GM19324 (cell line): ENCODE measurements around the gene TGFBR3.
"Not testable (repeated sequence)": the region's sequence is repeated elsewhere in the genome, so short reads cannot be mapped to it uniquely, and the experiment has no call there.

Experiments used
- ATAC-seq: cut with Tn5 transposase; IDR thresholded peaks from one replicate; pipeline ENCODE4 v1.9.1; 2021; ENCODE audit warnings: mild to moderate bottlenecking, moderate library complexity; ENCODE audit not compliant: unreplicated experiment, low FRiP score

The TGFBR3 gene

DNA sequence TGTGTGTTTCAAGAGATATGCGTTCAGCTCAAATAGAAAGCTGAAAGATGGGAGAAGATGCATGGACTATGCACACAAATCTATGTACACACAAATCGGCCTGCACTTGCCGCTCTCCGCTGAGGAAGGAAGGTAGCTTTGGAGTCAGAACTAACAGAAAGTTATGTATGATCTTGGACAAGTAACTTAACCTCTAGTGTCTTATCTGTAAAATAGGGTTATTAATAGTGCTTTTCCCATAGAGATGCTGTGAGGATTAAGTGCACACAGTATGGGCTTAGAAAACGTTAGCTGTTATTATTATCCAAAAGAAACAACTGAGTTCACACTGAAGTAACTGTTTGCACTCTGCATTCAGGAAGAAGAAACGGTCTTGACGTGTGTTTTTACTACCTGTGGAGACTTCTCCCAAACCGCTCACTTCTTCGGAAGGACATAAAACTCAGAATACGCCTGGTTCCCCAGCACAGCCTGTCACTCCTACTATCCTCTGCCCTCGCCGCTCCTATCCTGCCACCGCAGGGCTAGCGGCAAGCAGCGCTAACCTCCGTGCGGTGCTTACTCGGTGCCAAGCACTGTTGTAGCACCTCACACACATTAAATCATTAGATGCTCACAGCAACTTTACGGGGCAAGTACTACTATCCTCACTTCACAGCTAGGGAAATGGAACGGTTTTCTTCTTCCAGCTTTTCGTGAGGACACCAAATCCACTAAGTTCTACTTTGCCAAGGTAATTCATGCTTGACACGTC, 1.3 kb downstream of the TGFBR3 start:
- ATAC-seq = no peak

DNA sequence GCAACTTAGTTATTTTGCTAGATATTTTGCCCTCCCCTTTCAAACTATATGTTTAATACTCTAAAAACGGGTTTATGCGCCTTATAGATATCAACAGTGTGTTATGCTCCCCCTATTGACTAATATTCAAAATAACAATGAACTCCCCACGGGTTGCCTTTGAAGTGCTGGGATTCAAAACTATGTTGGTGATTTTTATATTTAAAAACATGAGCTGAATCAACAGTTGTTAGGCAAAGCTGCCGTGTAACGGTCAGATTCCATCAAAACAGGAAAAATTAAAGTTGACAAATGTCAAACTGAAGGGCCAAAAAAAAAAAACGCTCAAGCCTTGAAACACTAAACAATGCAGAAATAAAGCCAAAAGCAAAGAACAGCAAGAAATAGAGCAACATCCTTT, 2.5 kb downstream of the TGFBR3 start:
- no peak for ATAC-seq

DNA sequence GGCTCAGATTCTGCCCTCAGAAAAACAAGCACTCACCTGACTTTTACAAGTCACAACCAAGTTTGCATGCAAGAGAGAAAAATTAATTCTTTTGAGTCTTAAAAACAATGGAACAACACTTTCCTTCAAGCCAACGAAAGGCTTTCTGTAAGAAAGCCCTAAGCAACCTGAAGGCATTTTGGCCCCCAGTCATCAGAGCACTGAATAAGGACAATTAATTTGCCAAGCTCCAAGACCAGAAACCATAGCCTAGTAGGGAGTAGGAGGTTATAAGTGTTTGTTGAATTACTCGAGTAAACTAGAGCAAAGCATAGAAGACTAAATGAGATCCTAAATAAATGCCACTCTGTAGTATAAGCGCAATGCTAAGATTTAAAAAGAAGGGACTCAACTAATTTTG, 4.7 kb downstream of the TGFBR3 start:
- ATAC-seq = no peak

DNA sequence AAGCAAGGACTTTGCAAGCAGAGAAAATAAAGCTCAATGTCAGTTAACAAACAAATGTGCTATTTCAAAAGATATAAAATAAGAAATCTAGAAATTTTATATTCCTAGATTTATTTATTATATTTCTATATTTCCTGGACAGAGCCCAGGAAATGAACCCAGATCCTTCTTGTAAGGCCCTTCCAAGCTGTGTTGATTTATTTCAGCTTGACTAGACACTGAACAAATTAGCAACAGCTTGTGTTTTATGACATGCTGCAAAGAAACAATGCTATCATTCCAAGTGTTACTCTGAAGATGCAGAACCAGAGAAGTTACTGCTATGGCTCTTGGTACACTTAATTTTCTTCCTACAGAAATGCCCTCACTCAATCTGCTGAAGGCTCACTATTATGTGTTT, 6.2 kb downstream of the TGFBR3 start:
- ATAC-seq = no peak

DNA sequence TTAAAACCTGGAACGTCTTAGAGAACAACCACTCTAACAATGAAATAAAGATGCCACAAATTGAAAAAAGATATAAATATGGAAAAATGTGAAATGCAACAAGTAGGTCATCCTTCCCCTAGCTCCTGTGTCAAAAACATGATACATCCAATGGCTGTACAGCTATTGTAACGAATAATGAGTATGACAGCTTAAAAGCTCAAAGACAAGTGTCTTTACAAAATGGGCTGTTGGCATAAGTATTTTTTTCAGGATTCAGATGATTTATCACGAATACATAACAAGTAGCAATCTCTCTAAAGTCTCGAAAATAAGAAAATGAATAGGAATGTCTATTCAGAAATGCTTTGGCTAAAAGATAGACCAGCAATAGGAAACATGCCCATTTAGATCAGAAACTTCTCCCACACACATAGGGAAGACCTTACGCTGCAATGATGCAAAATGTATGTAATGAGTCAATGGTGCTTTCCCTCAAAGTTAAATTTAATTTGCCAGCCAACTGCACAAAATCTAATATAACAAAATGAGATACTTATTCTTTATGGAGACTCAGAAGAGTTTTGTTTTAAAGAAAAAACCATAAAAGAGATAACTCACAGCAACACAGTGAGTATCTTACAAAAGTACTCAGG, 8.3 kb downstream of the TGFBR3 start:
- ATAC-seq = no peak

DNA sequence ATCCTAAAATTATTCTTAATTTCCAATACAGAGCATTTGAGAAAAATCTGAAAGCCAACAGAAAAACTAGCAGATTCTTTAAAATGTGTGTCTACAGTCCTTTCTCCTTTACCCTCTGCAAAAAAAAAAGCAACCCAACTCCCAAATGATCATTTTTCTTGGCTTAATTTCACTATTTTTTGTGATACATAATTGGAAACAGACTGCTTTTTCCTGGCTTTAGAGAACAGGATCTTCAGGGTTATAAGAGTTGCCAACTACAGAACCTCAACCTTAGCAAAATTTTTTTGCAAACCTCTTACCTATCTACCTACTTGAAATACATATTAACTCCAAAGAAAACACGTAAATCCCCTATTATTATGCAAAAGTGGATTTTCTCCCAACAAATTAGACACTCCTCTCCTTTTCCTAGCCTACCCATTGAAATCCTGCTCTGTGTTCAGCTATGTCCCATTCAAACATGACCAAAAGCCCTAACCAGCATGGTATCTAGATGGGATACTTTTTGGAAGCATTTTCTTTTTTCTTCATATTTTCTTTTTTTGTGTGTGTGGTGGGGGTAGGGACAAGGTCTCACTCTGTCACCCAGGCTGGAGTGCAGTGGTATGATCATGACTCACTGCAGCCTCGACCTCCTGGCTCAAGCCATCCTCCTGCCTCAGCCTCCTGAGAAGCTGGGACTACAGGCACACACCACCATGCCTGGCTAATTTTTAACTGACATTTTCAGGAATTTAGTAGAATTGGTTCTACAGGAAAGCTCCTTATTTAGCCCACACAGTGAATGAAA, 9.0 kb downstream of the TGFBR3 start:
- ATAC-seq = no peak

DNA sequence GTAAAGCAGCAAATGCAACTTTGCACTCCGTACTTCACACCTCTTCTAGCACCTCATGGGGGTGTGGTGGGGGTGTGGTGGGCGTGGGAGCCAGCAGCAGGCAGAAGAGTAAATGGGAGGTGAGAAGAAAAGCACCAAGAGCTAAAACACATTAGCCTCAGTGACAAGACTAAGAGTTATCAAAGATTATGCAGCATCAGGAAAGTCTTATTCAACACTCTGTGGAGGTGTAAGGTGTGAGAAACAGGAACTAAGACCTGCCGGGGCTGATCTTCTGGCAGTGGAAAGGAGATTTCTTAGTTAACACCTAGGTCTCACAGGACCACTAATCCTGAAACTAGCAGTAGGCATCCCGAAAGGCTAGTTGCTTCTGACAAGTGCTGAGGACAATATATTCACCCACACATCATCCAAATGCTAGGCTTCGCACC, 9.9 kb downstream of the TGFBR3 start:
- peak; percentile 91 for ATAC-seq

DNA sequence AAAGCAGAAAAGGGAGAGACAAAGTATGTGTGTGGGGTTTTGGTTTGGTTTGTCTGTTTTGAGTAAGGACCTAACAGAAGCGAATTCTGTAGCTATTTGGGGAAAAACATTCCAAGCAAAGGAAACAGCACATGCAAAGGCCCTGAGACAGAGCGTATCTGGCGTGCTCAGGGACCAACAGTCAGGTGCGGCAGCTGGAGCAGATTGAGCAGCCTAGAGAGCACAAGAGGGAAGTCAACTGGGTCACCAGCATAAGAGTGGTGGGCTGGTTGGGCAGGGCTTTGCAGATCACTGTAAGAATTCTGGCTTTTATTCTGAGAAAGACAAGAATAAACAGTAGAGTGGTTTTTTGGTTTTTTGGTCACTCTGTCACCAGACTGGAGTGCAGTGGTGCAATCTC, 11.8 kb downstream of the TGFBR3 start:
- no peak for ATAC-seq

DNA sequence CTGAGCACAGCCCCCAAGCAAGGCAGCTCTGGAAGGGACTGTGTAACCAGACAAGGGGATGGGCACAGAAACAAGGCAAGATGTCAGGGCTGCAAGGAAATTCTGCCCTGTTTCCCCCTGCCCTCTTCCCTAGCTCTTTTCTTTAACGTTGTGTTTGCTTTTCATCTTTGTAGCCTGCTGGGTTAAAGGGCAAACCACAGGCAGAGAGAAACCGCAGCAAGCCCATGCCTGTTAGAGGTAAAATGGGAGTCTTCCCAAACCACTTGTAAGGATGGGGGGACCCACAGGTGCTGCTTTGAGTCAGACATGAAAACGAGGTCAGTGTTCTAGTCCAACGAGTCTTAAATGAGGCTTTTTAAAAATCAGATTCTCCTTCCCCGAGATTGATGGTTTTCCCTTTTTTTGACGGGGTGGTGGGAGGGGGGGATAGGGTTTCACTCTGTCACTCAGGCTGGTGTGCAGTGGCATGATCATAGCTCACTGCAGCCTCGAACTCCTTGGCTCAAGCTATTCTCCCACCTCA, 13.3 kb downstream of the TGFBR3 start:
- no peak for ATAC-seq

DNA sequence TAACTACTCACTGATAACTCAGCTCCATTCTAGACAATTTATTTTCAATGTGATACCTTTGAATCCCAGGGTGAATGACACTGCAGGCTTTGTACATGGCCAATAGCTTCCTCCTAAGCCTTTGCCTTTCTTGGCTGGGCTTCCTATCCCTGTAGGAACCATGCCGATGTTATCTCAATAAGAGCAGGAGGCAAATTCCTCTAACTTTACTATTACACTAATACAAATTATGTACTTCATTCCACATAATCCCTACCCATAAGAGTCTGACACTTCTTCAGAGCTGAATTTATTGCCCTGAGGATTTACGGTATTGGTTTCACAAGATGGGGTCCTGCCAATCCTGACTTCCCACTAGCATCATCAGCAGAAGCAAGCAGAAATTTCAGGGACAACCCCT, 14.0 kb downstream of the TGFBR3 start:
- ATAC-seq = no peak

DNA sequence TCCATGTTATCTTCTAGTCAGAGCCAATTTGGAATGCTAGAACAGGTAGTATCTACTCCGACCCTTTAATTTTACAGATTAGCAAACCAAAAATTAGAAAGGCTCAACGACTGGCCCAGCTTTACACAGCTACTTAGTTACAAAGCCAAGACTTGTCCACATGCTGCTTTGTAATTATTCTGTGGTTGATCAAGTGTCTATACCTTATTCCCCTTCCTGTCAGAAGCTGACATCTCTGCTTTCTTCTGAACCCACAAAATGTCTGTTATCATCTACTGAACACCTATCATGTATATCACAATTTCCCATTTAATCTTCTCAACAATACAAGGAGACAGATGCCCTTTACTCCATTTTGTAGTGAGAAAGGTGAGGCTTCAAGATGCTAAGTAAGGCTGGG, 15.6 kb downstream of the TGFBR3 start:
- no peak for ATAC-seq

DNA sequence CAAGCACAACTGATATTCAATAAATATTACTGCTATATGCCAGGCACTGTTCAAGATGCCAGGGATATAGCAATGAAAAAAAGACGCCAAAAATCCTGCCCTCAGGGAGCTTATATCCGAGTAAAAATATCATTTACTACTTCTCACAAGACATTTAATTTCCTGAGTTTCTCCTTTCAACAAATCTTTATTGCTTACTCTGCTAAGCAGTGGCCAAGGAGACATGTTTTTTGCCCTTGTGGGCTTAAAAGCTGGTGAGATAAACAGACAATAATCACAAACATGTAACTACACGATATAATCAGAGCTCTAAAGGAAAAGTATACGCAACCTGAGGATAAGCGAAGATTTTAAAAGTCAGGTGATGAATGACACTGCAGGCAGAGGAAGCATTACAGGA, 19.5 kb downstream of the TGFBR3 start:
- no peak for ATAC-seq

DNA sequence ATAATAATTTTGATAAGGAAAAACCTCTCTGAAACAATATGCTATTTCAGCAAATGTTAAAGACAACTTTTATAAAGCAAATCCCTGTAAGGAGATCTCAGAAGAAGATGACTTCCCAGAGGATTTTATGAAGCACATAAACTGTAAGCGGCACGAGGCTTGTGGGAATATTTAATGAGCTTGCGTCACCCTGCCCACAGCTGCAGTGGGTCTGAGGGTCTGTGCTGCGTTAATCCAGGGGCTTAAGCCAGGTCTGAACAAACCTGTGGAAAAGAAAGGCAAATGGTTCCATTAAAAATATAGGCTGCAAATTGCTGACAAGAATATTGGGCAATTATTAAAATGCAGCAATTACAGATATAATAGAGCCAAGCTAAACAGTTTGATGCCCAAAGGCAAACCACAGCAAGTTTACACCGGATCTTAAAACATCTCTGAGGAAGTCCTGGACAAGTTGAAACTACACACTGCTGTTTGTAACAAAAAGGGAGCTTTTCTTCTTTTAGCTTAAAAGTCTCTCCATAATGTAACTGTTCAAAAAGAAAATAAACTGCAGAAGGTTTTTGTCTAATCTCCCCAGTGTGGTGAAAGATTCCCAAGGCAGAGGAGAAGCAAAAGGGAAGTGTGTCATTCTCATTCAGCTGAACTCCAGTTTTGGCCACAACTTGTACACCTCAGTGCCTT, 21.8 kb downstream of the TGFBR3 start:
- no peak for ATAC-seq

DNA sequence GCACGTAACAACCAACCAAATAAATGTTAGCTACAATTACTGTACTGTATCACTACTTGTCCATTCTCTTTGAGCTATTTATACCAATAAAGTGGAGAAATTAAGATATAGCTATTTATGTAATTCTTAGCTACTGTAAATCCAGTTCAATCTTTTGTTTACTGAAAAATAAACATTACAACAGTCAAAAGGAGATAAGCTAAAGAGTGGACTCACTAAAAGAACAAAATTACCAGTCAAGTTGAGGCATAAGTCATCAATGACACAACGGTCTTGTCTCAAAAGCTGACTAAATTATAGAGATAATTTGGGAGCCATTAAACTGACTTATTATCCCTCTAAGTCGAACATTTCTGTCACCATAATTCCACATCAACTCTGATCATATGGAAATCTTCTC, 22.5 kb downstream of the TGFBR3 start:
- no peak for ATAC-seq

DNA sequence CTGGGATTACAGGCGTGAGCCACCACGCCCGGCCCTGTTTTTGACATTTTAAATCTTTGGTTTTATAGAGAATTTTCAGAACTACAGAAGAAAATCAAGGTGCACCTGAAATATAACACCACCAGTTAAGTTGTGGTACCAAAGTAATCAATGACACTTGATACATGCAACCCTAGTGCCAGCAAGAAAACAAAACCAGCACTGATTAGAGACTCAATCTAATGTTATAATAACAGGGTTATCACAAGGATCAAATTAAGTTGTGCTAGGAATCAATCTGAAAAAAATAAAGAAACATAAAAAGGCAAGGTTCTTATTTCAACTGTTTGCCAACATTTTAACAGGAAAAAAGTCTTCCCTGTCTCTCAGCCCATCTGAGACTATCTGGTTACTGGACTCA, 23.8 kb downstream of the TGFBR3 start:
- ATAC-seq = no peak

DNA sequence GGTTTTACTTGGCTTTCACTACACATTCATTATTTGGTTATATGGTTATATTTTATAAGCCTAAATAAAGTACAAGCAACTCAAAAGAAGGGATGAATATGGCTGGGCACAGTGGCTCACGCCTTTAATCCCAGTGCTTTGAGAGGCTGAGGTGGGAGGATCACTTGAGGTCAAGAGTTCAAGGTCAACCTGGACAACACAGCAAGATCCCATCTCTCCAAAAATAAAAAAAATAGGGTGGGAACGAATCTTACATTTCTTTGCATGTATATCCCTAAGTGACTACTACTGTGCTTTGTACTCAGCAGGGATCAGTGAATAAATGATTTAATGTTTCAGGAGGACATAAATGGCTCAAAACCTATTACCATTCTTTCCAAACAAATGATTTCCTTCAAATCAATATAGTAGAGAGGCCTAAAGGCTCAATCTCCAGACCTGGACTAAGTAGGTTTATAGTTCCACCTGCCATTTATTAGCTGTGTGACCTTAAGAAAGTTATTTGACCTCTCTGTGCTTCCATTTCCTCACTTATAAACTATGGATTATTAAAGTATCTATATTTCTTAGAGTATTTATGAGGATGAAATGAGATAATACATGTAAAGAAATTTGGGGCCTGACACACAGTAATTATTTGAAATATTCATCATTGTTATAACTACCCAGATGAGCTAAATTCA, 28.3 kb downstream of the TGFBR3 start:
- ATAC-seq = no peak

DNA sequence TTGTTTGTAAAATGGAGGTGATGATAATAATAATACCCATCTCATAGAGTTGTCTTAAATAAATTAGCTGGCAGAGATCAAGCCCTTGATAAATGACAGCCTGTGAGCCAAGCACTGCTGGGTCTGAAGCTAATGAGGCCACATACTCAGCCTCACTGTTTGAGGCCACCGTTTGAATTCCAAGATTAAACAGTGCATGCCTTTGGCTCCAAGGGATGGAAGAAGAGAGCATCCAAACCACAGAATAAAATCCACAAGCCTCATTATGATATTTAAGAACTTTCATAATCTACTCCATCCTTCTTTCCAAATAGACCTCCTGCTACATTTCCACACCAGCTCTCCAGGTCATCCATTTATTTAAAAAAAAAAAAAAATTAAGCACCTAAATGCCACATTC, 29.0 kb downstream of the TGFBR3 start:
- ATAC-seq = no peak

DNA sequence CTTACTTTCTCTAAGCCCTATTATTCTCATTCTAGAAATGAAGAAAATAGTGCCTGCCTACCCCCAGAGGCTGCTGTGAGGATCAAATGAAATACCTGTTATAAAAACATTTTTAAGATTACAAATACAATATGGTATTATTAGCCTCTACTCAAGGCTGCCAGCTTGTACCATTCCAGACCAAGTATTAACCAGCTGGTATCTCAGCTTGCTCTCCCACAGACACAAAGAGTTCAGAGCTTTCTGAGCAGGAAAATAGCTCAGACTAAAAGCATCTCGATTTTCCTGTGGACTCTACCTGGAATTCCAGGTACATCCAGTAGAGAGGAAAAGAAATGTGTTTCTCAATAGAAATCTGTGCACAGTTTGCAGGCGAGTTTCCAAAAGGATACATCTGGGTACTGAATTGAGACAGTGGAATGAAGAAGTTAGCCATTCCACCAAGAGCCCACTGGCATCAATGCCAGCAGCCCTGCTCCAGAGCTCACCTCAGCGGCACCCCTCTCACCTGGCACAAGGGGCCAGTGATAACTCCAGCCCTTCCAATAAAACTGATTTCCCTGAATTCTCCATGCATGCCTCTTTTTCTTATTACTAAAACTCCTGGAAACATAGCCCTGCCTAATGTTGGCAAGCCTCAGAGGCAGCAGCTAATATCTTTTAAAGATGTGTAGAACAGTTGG, 31.0 kb downstream of the TGFBR3 start:
- ATAC-seq = no peak

DNA sequence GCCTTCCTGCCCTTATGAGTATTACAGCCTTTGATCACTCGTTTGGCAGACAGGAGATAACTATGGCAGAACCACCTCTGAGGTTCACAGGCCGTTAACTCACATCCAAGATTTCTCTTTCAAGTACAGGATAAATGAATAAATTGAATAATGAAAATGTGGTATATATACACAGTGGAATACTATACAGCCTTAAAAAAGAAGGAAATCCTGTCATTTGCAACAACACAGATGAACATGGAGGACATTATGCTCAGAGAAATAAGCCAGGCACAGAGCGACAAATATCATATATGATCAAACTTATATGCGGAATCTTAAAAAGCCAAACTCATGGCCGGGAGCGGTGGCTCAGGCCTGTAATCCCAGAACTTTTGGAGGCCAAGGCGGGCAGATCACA, 32.6 kb downstream of the TGFBR3 start:
- no peak for ATAC-seq

DNA sequence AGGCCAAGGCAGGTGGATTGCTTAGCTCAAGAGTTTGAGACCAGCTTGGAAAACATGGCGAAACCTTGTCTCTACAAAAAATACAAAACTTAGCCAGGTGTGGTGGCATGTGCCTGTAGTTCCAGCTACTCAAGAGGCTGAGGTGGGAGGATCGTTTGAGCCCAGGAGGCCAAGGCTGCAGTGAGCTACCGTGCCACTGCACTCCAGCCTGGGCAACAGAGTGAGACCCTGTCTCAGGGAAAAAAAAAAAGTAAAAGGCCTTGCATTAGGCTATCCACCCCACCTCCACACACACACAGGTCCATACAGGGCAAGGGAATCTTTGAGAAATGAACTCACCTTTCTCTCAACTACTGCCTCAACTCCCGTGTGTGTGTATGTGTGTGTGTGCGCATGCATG, 33.9 kb downstream of the TGFBR3 start:
- not testable (repeated sequence) for ATAC-seq
